ENCODE results near the gene MRTFA.

- TF ChIP-seq REST (IDR thresholded peaks at IDR 0.05; ENCODE audit: low read depth, low read length): no peak
- TF ChIP-seq POLR2AphosphoS5 (IDR thresholded peaks at IDR 0.05; ENCODE audit: low read depth, low read length): no peak
- no peak for TF ChIP-seq EP300 (IDR thresholded peaks at IDR 0.05; ENCODE audit: borderline replicate concordance in 1 of 2, low read depth in 1 of 2, low read length in 1 of 2)
- no peak for TF ChIP-seq CTCF (IDR thresholded peaks at IDR 0.05)
- TF ChIP-seq JUND (IDR thresholded peaks at IDR 0.05): no peak
- no peak for TF ChIP-seq MAX (IDR thresholded peaks at IDR 0.05; ENCODE audit: low read depth)
- TF ChIP-seq RAD21 (IDR thresholded peaks at IDR 0.05; ENCODE audit: low read length): no peak
- TF ChIP-seq ZBTB33 (IDR thresholded peaks at IDR 0.05; ENCODE audit: borderline replicate concordance, low read depth): no peak
- TF ChIP-seq GABPA (IDR thresholded peaks at IDR 0.05; ENCODE audit: low read depth): no peak
Measured at GRCh38 chr22:40364431-40364830, 272.1 kb downstream of the MRTFA start.

Measured in SK-N-SH (cell line).